Karpas-422 (cell line): Measurements from ENCODE around the gene HLA-DOB. TPM values are rescaled to one million over a fixed set of nuclear protein-coding genes. Genes with fewer than 3 reads are reported as not detected.

Experiments
- DNase-seq: peaks from one replicate; pipeline ENCODE4 v3.0.0-alpha.2; 2015
- H2AFZ ChIP-seq: fragments of 200-600 bp; sonication (generic); 2 replicates; pipeline ENCODE4 v1.6.1; 2014; ENCODE audit warnings: antibody characterized with exemption, low read length, mixed read lengths
- H3K27ac ChIP-seq: fragments of 200-600 bp; sonication (generic); 2 replicates; pipeline ENCODE4 v1.5.1; 2014; ENCODE audit warnings: mild to moderate bottlenecking, low read length, moderate library complexity
- H3K27me3 ChIP-seq: fragments of 200-600 bp; sonication (generic); 2 replicates; pipeline ENCODE4 v1.6.1; 2014; ENCODE audit warnings: low read length, mixed read lengths
- H3K36me3 ChIP-seq: fragments of 200-600 bp; sonication (generic); 2 replicates; pipeline ENCODE4 v1.6.1; 2014; ENCODE audit warnings: low read length, mixed read lengths; ENCODE audit not compliant: insufficient read depth
- H3K4me1 ChIP-seq: fragments of 200-600 bp; sonication (generic); 2 replicates; pipeline ENCODE4 v1.6.1; 2014; ENCODE audit warnings: mild to moderate bottlenecking, low read length, mixed read lengths
- H3K4me2 ChIP-seq: fragments of 200-600 bp; sonication (generic); 2 replicates; pipeline ENCODE4 v1.6.1; 2014; ENCODE audit warnings: low read length, low read depth, mild to moderate bottlenecking; ENCODE audit not compliant: poor library complexity, severe bottlenecking
- H3K4me3 ChIP-seq: fragments of 200-600 bp; sonication (generic); 2 replicates; pipeline ENCODE4 v1.5.1; 2014; ENCODE audit warnings: mild to moderate bottlenecking, antibody characterized with exemption, low read length, mixed read lengths
- H3K79me2 ChIP-seq: fragments of 200-600 bp; sonication (generic); 2 replicates; pipeline ENCODE4 v1.6.1; 2014; ENCODE audit warnings: mild to moderate bottlenecking, low read length, mixed read lengths
- H3K9ac ChIP-seq: fragments of 200-600 bp; sonication (generic); 2 replicates; pipeline ENCODE4 v1.6.0; 2014; ENCODE audit warnings: low read length
- H3K9me2 ChIP-seq: fragments of 200-600 bp; sonication (generic), shearing (Covaris generic); replicated peaks from 2 replicates; pipeline ENCODE4 v1.6.0; 2014; ENCODE audit warnings: mild to moderate bottlenecking, low read length, moderate library complexity; ENCODE audit not compliant: insufficient read depth
- H3K9me3 ChIP-seq: fragments of 300-700, 200-600 bp; sonication (generic); 2 replicates; pipeline ENCODE4 v1.6.1; 2014; ENCODE audit warnings: low read length, mixed read lengths
- H4K20me1 ChIP-seq: fragments of 200-600 bp; sonication (generic); 2 replicates; pipeline ENCODE4 v1.6.1; 2014; ENCODE audit warnings: mild to moderate bottlenecking, antibody characterized with exemption, low read length, low read depth; ENCODE audit not compliant: insufficient read depth
- total RNA-seq: library from RNA; depleted of rRNA; stranded (reverse); fragments of >200 nt; shearing (Covaris generic); gene quantifications from 2 replicates; pipeline ENCODE4 v1.2.3, GENCODE V29; 2014; ENCODE audit warnings: low replicate concordance; rRNA removed

Gene HLA-DOB
- total RNA-seq, 1 experiment from 2014 or later: 91.6 TPM

- H3K4me2 ChIP-seq: no peak overlapping the region
- DNase-seq: no peak
- no peaks in the 10 kb centered on the region for H4K20me1 ChIP-seq
- no peaks in the 10 kb centered on the region for H3K9me3 ChIP-seq
- H3K36me3 ChIP-seq: no peaks in the 10 kb centered on the region
- no peaks in the 10 kb centered on the region for H3K27me3 ChIP-seq
- no peaks in the 10 kb centered on the region for H3K4me1 ChIP-seq
- H3K27ac ChIP-seq: no peak overlapping the region
- no peak overlapping the region for H3K9ac ChIP-seq
- no peaks in the 10 kb centered on the region for H3K9me2 ChIP-seq
- H3K79me2 ChIP-seq: no peaks in the 10 kb centered on the region
- no peak overlapping the region for H3K4me3 ChIP-seq
- H2AFZ ChIP-seq: no peak overlapping the region
Measured at GRCh38 chr6:32775071-32775470, 41.7 kb downstream of the HLA-DOB start.

GRCh38 chr6:32774426-32774825 lies 42.4 kb downstream of the HLA-DOB start:
- H4K20me1 ChIP-seq: no peaks in the 10 kb centered on the region
- H3K9ac ChIP-seq: no peak overlapping the region
- H3K4me1 ChIP-seq: no peaks in the 10 kb centered on the region
- H3K27ac ChIP-seq: no peak overlapping the region
- H3K4me2 ChIP-seq: no peak overlapping the region
- H2AFZ ChIP-seq: no peak overlapping the region
- H3K4me3 ChIP-seq: no peak overlapping the region
- no peaks in the 10 kb centered on the region for H3K27me3 ChIP-seq
- DNase-seq: no peak
- H3K9me2 ChIP-seq: no peaks in the 10 kb centered on the region
- no peaks in the 10 kb centered on the region for H3K36me3 ChIP-seq
- H3K9me3 ChIP-seq: no peaks in the 10 kb centered on the region
- H3K79me2 ChIP-seq: no peaks in the 10 kb centered on the region

- no peaks in the 10 kb centered on the region for H3K36me3 ChIP-seq
- no peaks in the 10 kb centered on the region for H3K4me1 ChIP-seq
- H3K9me3 ChIP-seq: no peaks in the 10 kb centered on the region
- H3K9me2 ChIP-seq: no peaks in the 10 kb centered on the region
- no peak overlapping the region for H3K4me2 ChIP-seq
- H4K20me1 ChIP-seq: no peaks in the 10 kb centered on the region
- no peaks in the 10 kb centered on the region for H3K79me2 ChIP-seq
- DNase-seq: no peak
- no peak overlapping the region for H3K27ac ChIP-seq
- H3K27me3 ChIP-seq: no peaks in the 10 kb centered on the region
- H2AFZ ChIP-seq: no peak overlapping the region
- no peak overlapping the region for H3K4me3 ChIP-seq
- no peak overlapping the region for H3K9ac ChIP-seq
Measured at GRCh38 chr6:32772656-32773055, 44.1 kb downstream of the HLA-DOB start.

GRCh38 chr6:32764048-32764447 lies 52.8 kb downstream of the HLA-DOB start:
- Histone ChIP-seq H3K4me1 (no peaks in the 10 kb centered on the region), H3K79me2 (no peaks in the 10 kb centered on the region), H3K36me3 (no peaks in the 10 kb centered on the region), H3K9ac (no peak overlapping the region), H3K27ac (no peak overlapping the region), H4K20me1 (no peaks in the 10 kb centered on the region), H3K4me3 (no peak overlapping the region), H3K4me2 (no peak overlapping the region), H3K9me2 (no peaks in the 10 kb centered on the region), H2AFZ (no peak overlapping the region), H3K27me3 (no peaks in the 10 kb centered on the region), H3K9me3 (no peaks in the 10 kb centered on the region)
- DNase-seq: no peak

- Histone ChIP-seq H3K79me2 (no peaks in the 10 kb centered on the region), H3K4me3 (no peak within 1 kb of the TSS), H3K27ac (no peak within 1 kb of the TSS), H3K36me3 (no peaks in the 10 kb centered on the region), H2AFZ (no peak within 1 kb of the TSS), H3K9me3 (no peaks in the 10 kb centered on the region), H3K4me2 (no peak within 1 kb of the TSS), H3K9me2 (no peaks in the 10 kb centered on the region), H3K4me1 (no peaks in the 10 kb centered on the region), H4K20me1 (no peaks in the 10 kb centered on the region), H3K9ac (no peak within 1 kb of the TSS), H3K27me3 (no peaks in the 10 kb centered on the region)
- DNase-seq: no peak
Measured at GRCh38 chr6:32763421-32763820, 53.4 kb downstream of the HLA-DOB start, which contains the start of gene HLA-DQB2. TSS of gene HLA-DQB2 (minus strand) at chr6:32763532. CDS start at chr6:32763470, 62 bp downstream.

Other genes with a start within 250 kb of the HLA-DOB start
- 281 and 366 TPM in 2 replicates for gene HLA-DRB1, start 227.2 kb downstream of the HLA-DOB start, total RNA-seq
- gene HLA-DQA1, start 179.6 kb downstream of the HLA-DOB start, total RNA-seq: 216 and 309 TPM in 2 replicates
- 79.1 and 126 TPM in 2 replicates for gene HLA-DQB1, start 150.3 kb downstream of the HLA-DOB start, total RNA-seq
- gene HLA-DQA2, start 75.6 kb downstream of the HLA-DOB start, total RNA-seq: 40.2 and 66.5 TPM in 2 replicates
- 0.14 TPM in 1 of 2 replicates, not detected in the other for gene HLA-DQB2, start 53.5 kb downstream of the HLA-DOB start, total RNA-seq
- gene TAP2, start 21.7 kb upstream of the HLA-DOB start, total RNA-seq: 93.0 and 140 TPM in 2 replicates
- 212 and 306 TPM in 2 replicates for gene PSMB8, start 27.0 kb upstream of the HLA-DOB start, total RNA-seq
- 120 and 171 TPM in 2 replicates for gene TAP1, start 36.7 kb upstream of the HLA-DOB start, total RNA-seq
- gene PSMB9, start 37.2 kb upstream of the HLA-DOB start, total RNA-seq: 185 and 284 TPM in 2 replicates
- gene HLA-DMB, start 124.0 kb upstream of the HLA-DOB start, total RNA-seq: 116 and 142 TPM in 2 replicates
- 325 and 451 TPM in 2 replicates for gene HLA-DMA, start 136.1 kb upstream of the HLA-DOB start, total RNA-seq
- 201 and 221 TPM in 2 replicates for gene BRD2, start 151.6 kb upstream of the HLA-DOB start, total RNA-seq
- 70.0 and 103 TPM in 2 replicates for gene HLA-DOA, start 192.6 kb upstream of the HLA-DOB start, total RNA-seq